Gastroesophageal sphincter (tissue), 3 donors: Measurements from ENCODE around the gene SAYSD1.

Experiments used
- EP300 ChIP-seq: sonication (generic); formaldehyde crosslinking; IDR thresholded peaks from one replicate; pipeline ENCODE4 v1.6.1; 2017; ENCODE audit warnings: antibody characterized with exemption, mild to moderate bottlenecking
- POLR2A ChIP-seq, 2 donors: fragments of 450-650 bp; IDR thresholded peaks; one replicate each; pipeline ENCODE4 v1.6.1; 2017; ENCODE audit warnings: antibody characterized with exemption in 2 of 2, mild to moderate bottlenecking in 2 of 2, moderate library complexity in 1 of 2
- POLR2AphosphoS5 ChIP-seq: sonication (generic); formaldehyde crosslinking; IDR thresholded peaks from one replicate; pipeline ENCODE4 v1.6.1; 2017; ENCODE audit warnings: antibody characterized with exemption
- TF ChIP-seq, protein P1 (sequence below), 4 experiments: fragments of 200-600 bp in 2 of 4; fragments of 450-650 bp in 2 of 4; sonication (generic) in 1 of 4; IDR thresholded peaks; one replicate each; pipeline ENCODE4 v1.5.1; 2017 to 2019; ENCODE audit warnings: antibody characterized with exemption in 4 of 4, mild to moderate bottlenecking in 2 of 4, moderate library complexity in 2 of 4

DNA sequence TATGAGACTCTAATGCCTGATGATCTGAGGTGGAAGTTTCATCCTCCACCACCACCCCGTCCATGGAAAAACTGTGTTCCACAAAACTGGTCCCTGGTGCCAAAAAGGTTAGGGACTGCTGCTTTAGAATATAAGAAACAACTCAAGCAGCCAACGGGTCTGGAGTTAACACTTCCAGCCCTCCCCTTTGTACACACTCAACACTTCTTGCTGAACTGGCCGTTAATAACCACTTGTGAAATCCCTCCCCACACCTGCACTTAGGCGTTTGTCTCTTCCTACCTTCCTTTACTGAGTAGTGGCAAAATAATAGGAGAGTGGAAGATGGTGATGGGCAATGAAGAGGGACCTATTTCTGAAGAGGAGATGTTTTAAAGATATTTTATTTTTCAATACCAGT is 10.5 kb downstream of the SAYSD1 start:
- TF ChIP-seq POLR2AphosphoS5 (no peak), POLR2A (IDR thresholded peaks at IDR 0.05) (no peak), EP300 (no peak)
- TF ChIP-seq, protein P1, sequence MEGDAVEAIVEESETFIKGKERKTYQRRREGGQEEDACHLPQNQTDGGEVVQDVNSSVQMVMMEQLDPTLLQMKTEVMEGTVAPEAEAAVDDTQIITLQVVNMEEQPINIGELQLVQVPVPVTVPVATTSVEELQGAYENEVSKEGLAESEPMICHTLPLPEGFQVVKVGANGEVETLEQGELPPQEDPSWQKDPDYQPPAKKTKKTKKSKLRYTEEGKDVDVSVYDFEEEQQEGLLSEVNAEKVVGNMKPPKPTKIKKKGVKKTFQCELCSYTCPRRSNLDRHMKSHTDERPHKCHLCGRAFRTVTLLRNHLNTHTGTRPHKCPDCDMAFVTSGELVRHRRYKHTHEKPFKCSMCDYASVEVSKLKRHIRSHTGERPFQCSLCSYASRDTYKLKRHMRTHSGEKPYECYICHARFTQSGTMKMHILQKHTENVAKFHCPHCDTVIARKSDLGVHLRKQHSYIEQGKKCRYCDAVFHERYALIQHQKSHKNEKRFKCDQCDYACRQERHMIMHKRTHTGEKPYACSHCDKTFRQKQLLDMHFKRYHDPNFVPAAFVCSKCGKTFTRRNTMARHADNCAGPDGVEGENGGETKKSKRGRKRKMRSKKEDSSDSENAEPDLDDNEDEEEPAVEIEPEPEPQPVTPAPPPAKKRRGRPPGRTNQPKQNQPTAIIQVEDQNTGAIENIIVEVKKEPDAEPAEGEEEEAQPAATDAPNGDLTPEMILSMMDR (IDR thresholded peaks at IDR 0.05) = no peak
